LNCaP clone FGC (cell line): ENCODE data around the gene OPRL1.

Experiments
- DNase-seq: peaks from one replicate; pipeline ENCODE4 v3.0.0-alpha.2; 2011; ENCODE audit warnings: low read depth
- H3K4me3 ChIP-seq: 2 replicates; pipeline ENCODE4 v1.5.1; 2011; ENCODE audit warnings: mild to moderate bottlenecking, low read depth, low read length, control low read depth
- TF ChIP-seq, protein P1 (sequence below): IDR thresholded peaks from 2 replicates; pipeline ENCODE4 v1.5.1; 2012; ENCODE audit warnings: mild to moderate bottlenecking; ENCODE audit not compliant: control insufficient read depth, insufficient read depth; ENCODE audit errors: extremely low read depth

OPRL1 gene

DNA sequence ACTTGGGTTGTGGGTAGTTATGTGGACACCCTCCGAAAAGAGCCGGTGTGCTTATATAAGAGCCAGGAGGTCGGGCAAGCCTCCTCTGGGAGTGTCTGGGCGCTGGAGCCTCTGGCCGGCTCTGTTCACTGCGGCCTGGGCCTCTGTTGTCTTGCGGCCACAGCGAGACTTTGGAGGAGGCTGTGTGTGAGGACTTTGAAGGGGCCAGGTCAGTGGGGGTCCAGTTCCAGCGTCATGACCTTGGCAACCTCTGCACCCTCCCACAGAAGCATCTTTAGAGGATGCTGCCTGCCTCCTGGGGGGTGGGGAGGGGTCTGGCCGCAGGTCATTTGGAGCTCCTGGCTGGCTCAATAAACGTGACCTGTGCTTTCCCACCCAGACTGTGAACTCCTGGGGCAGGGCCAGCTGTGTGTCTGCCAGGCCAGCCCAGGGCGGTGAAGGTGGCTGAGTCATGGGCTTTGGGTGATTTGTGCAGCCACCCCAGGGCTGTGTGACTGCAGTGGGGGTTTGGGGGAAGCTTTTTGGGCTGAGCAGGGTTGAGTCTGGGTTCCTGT lies 15.7 kb upstream of the OPRL1 start:
- H3K4me3 ChIP-seq, result peak overlapping the region; percentile 90
- TF ChIP-seq, protein P1, sequence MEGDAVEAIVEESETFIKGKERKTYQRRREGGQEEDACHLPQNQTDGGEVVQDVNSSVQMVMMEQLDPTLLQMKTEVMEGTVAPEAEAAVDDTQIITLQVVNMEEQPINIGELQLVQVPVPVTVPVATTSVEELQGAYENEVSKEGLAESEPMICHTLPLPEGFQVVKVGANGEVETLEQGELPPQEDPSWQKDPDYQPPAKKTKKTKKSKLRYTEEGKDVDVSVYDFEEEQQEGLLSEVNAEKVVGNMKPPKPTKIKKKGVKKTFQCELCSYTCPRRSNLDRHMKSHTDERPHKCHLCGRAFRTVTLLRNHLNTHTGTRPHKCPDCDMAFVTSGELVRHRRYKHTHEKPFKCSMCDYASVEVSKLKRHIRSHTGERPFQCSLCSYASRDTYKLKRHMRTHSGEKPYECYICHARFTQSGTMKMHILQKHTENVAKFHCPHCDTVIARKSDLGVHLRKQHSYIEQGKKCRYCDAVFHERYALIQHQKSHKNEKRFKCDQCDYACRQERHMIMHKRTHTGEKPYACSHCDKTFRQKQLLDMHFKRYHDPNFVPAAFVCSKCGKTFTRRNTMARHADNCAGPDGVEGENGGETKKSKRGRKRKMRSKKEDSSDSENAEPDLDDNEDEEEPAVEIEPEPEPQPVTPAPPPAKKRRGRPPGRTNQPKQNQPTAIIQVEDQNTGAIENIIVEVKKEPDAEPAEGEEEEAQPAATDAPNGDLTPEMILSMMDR, result no peak
- no peak for DNase-seq

DNA sequence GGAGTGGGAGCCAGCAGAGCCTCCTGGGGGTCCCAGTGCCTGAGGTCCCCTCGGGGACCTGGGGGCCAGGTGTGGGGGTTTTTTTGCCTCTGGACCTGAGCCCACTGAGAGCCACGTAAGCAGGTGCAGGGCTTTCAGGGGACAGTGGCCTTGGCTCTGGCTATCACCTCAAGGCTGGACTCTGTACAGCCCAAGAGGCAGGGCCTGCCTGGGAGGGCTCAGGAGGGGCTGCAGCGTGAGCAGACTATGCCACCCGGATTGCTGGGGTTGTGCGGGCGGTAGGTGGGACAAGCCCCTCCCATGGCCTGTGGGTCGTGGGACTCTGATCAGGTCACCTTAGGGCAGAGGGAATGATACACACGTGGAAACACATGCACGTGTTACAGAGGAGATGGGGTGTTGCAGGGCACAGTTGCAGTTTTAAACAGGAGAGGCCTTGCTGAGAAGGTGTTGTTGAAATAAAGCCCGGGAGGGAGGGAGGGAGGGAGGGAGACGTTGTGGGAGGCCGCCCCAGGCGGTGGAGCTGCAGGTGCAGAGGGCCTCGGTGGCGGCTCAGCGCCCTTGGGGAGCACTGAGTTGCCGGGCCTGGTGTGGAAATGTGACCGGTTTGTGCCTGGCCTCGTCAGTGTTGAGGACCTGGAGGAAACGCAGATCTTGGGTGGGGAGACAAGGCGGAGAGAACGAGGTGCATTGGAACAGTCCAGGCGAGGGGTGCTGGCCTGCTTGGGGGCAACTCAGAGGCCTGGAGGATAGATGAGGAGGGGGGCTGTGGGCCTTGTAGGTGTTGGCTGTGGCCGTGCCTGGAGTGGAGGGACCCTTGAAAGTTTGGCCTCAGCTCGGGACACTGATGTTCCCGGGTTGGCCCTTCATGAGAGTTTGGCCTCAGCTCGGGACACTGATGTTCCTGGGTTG lies 14.6 kb upstream of the OPRL1 start:
- no peak overlapping the region for H3K4me3 ChIP-seq
- TF ChIP-seq, protein P1, result no peak
- DNase-seq, result no peak

DNA sequence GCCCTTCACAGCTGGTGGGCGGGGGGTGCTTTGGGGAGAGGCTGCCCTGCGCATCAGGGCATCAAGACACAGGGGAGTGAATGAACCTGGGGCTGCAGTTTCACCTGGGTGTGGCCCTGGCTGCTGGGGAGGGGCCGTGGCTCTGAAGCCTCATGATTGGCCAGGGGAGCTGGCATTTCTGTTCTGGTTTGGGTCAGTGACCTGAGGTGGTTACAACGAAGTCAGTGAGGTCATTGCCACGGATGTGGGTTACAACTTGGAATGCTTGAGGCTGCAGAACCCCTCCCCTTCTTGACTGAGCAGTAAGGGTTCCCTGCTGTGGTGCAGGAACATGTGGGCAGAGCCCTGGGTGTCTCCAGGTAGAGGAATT lies 13.9 kb upstream of the OPRL1 start:
- no peak for DNase-seq
- H3K4me3 ChIP-seq, result no peak overlapping the region
- TF ChIP-seq, protein P1, result no peak

DNA sequence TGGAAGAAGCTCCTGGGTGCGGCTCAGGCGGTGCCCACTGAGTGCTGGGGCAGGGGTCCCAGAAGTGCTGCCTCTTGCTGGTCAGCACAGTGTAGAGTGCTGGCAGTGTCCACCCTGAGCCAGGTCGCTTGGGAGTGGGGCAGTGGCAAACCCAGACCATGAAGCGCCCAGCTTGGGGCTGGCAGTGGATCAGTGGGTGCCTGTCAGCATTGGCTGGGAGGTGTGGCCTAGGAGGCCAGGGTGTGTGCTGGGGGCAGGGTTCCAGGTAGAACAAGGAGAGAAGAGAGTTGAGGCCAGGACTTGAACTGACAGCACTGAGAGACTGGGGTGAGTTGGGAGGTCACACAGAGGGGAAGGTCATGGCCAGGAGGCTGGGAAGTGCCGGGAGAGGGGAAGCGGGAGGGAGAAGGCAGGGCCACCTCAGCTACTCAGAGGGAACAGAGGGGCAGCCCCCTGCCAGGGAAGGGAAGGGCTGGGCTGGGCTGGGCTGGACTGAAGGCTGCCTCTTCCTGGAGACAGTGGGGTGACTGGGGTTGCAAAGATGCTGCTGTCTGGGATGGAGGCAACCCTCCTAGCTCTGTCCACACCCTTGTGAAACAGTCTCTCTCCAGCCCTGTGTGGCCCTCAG lies 12.8 kb upstream of the OPRL1 start:
- TF ChIP-seq, protein P1, result no peak
- DNase-seq, result no peak
- H3K4me3 ChIP-seq, result no peak overlapping the region

DNA sequence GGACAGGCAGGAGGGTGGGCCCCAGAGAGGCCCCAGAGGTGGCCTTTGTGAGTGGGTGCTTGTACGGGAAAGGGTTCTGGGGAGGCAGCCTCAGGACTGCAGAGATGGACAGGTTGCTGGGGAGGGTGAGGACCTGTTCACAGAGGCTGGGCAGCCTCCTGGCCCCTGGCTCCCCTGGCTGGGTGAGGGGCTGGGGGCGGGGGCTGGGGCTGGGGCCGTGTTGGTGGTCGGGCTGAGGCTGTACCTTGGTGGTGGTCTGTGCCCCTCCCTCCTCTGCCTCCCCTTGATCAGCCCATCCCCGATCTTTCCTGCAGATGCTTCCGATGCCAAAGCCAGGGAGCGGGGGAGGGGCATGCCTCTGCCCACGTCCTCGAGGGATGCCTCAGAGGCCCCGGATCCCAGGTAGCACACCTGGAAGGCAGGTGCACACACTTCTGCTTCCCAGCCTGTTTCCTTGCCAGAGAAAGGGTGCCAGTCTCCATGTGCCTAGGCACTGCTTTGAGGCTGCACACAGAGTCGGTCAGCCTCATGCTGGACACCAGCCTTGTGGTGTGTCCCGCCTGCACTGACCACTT lies 12.1 kb upstream of the OPRL1 start:
- no peak overlapping the region for H3K4me3 ChIP-seq
- TF ChIP-seq, protein P1, result no peak
- DNase-seq, result no peak

DNA sequence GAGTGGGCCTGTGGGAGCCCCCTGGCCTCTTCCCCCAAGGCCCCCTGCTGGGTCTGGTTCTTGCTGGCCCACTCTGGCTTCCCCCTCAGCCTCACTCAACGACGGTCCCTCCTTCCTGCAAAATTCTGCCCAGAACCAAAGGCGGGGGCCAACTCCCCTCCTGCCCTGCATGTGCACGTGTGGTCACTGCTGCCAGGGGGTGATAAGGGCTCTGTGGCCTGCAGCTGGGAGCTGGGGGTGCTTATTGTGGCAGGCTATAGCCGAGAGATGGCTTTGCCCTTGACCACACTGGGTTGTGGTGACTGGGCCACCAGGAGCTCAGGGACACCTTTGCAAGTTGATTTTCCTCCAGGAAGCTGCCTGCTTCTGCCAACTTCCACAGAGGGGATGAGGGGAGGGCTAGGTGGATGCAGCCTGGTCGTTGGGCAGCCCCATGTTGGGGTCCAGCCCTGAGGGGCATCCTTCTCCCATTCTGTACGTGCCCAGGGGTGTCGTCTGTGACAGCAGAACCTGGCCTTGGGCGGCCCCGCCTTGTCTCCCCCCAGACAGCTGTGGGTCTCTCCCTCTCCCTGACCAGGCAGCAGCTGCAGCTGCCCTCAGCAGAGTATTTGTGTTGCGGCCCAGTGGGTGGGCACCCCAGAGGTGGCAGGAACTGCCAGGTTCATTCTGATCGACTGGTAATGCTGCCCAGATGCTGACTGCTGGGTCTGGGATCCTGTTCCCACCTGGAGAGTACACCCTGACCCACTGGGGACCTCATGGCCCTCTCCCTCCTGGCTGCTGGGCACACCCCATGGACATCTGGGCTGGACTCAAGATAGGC lies 11.3 kb upstream of the OPRL1 start:
- H3K4me3 ChIP-seq, result no peak overlapping the region
- no peak for DNase-seq
- TF ChIP-seq, protein P1, result no peak
